GM10847 (cell line): ENCODE results near the gene ZMYM1.

Source experiments
- POLR2A ChIP-seq: IDR thresholded peaks from 2 replicates; pipeline ENCODE4 v1.6.1; 2011; ENCODE audit not compliant: insufficient read length; ENCODE audit errors: extremely low read depth

ZMYM1 gene

DNA sequence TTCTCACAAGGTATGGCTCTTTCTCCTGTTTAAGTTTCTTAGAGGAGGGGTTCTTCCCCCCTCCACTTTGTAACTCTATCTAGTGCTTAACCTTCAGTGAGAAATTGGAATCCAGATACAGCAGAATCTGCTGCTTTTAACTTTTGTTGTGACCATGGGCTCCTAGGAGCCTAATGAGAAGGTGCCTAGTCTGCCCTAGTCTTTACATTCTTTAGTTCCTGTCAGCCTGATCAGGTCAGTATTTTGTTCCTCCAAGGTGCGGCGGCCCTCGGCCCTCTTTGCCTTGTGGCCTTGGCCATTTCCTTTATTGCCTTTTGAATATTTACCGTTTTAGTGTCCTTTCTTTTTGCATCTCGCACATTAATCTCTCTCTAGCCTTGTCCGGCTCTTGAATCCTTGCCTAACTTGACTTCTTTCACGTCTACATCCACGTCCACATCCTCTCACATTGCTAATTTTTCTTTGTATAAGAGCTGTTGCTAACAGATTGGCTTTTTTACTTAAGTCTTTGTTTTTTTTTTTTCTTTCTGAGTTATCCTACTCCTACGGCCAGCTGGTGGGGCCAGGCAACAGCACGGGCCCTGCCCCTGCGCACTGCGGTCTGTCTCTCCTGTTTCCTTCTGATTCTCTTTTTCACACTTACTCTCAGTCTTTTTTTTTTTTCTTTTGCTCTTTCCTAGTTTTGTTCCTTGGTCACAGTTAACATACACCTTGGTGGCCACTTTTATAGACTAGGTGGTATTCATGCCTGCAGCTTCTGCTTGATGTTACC lies 64.7 kb downstream of the ZMYM1 start:
- no peak for TF ChIP-seq POLR2A

DNA sequence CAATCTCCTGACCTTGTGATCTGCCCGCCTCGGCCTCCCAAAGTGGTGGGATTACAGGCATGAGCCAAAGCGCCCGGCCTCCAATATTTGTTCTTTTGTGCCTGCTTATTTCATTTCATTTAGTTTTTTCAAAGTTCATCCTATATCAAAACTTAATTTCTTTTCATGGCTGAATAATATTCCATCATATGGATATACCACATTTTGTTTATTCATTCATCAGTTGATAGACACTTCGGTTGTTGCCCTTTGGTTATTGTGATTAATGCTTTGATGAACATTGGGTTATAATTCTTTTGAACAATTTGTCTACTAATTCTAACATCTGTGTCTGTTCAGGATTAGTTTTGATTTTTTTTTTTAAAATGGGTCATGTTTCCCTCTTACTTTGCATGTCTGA lies 72.0 kb downstream of the ZMYM1 start:
- no peak for TF ChIP-seq POLR2A

DNA sequence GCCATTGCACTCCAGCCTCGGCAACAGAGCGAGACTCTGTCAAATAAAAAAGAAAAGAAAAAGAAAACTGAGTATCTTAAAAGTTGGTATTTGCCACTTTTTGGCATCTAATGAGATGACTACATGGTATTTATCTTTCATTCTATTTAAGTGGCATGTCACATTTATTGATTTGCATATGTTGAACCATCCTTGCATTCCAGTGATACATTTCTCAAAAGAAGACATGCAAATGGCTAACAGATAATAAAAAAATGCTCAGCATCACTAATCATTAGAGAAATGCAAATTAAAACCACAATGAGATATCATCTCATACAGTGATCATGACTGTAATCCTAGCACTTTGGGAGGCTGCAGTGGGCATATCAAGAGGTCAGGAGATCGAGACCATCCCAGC lies 85.7 kb downstream of the ZMYM1 start:
- TF ChIP-seq POLR2A, result no peak
